ENCODE measurements around the gene PALD1. TPM values are rescaled to one million over a fixed set of nuclear protein-coding genes. Genes with fewer than 3 reads are reported as not detected.
A peak's percentile ranks its signal among the peaks of the same experiment; 100 is the strongest.

PALD1 gene
- total and polyA plus RNA-seq, 2 of the 13 experiments (the other 11 are each of a cell fraction or from before 2014, with no cell fraction given): 0.07 to 0.09 TPM

DNA sequence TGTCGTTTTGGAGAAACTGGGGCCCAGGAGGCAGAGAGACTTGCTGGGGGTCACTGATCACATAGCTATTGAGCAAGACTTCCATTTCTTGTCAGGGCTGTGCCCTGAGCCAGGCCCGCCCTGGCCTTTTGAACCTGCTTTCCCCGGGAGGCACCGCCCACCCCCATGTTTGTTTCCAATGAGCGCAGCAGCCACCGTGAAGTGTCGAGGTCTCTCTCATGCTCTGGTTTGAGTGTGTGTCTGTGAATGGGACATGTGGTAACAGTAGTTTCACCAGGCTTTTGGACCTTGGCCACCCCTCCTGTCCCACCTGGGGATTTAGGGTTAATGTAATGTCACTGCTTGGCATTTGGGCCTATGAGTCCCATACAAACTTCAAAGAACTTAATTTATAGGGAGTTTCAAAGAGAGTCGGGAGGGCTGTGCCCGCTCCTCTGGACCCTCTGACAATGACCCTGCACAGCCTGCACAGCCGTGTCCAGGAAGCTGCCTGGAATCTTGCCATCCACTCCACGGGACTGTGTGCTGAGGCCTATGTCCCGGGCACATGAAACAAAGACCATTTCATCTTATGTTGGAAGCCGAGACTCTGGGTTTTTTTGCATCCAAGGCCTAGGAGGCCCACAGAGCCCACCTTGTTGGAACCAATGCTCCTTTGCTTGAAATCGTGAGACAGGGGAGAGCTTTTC, 117.7 kb downstream of the PALD1 start (continued):
- TF ChIP-seq, protein P1, sequence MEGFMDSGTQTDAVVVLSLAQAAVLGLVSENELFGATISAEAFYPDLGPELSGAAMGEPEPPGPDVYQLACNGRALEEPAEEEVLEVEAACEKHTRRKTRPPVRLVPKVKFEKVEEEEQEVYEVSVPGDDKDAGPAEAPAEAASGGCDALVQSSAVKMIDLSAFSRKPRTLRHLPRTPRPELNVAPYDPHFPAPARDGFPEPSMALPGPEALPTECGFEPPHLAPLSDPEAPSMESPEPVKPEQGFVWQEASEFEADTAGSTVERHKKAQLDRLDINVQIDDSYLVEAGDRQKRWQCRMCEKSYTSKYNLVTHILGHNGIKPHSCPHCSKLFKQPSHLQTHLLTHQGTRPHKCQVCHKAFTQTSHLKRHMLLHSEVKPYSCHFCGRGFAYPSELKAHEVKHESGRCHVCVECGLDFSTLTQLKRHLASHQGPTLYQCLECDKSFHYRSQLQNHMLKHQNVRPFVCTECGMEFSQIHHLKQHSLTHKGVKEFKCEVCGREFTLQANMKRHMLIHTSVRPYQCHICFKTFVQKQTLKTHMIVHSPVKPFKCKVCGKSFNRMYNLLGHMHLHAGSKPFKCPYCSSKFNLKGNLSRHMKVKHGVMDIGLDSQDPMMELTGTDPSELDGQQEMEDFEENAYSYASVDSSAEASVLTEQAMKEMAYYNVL (CRISPR knock-in tag; IDR thresholded peaks at IDR 0.05; ENCODE audit: borderline replicate concordance): no peak
- TF ChIP-seq ZNF670 (CRISPR knock-in tag; IDR thresholded peaks at IDR 0.05; ENCODE audit: borderline replicate concordance) (no peak), SRSF1 (optimal IDR thresholded peaks at IDR 0.05; ENCODE audit: low read depth, low read length) (no peak), ZNF329 (CRISPR knock-in tag; IDR thresholded peaks at IDR 0.05; ENCODE audit: low read depth) (no peak), ZIK1 (CRISPR knock-in tag; IDR thresholded peaks at IDR 0.05; ENCODE audit: borderline replicate concordance, low read depth) (no peak), CREB1 (IDR thresholded peaks at IDR 0.05) (no peak), CREB1 (CRISPR knock-in tag; IDR thresholded peaks at IDR 0.05) (no peak), WIZ (CRISPR knock-in tag; IDR thresholded peaks at IDR 0.05) (no peak), HMGA1 (CRISPR knock-in tag; conservative IDR thresholded peaks at IDR 0.05) (no peak), CBX2 (IDR thresholded peaks at IDR 0.05; ENCODE audit: low read depth, low read length) (no peak), CBX2 (CRISPR knock-in tag; IDR thresholded peaks at IDR 0.05; ENCODE audit: low read depth) (no peak), ATRX (CRISPR knock-in tag; IDR thresholded peaks at IDR 0.05; ENCODE audit: borderline replicate concordance) (no peak), NR1H2 (CRISPR knock-in tag; IDR thresholded peaks at IDR 0.05; ENCODE audit: borderline replicate concordance, low read depth) (no peak), JARID2 (CRISPR knock-in tag; IDR thresholded peaks at IDR 0.05; ENCODE audit: insufficient replicate concordance) (no peak), NR2F6 (IDR thresholded peaks at IDR 0.05) (no peak), NR2F6 (CRISPR knock-in tag; IDR thresholded peaks at IDR 0.05) (peak; percentile 54; the same call in 1 of the 2 replicates), HHEX (CRISPR knock-in tag; IDR thresholded peaks at IDR 0.05) (no peak), ATF7-NPFF (CRISPR knock-in tag; IDR thresholded peaks at IDR 0.05; ENCODE audit: low read depth) (no peak), ZNF7 (CRISPR knock-in tag; IDR thresholded peaks at IDR 0.05) (no peak)
- TF ChIP-seq, protein P2, sequence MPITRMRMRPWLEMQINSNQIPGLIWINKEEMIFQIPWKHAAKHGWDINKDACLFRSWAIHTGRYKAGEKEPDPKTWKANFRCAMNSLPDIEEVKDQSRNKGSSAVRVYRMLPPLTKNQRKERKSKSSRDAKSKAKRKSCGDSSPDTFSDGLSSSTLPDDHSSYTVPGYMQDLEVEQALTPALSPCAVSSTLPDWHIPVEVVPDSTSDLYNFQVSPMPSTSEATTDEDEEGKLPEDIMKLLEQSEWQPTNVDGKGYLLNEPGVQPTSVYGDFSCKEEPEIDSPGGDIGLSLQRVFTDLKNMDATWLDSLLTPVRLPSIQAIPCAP (CRISPR knock-in tag; IDR thresholded peaks at IDR 0.05; ENCODE audit: low read depth): no peak
- TF ChIP-seq, protein P3, sequence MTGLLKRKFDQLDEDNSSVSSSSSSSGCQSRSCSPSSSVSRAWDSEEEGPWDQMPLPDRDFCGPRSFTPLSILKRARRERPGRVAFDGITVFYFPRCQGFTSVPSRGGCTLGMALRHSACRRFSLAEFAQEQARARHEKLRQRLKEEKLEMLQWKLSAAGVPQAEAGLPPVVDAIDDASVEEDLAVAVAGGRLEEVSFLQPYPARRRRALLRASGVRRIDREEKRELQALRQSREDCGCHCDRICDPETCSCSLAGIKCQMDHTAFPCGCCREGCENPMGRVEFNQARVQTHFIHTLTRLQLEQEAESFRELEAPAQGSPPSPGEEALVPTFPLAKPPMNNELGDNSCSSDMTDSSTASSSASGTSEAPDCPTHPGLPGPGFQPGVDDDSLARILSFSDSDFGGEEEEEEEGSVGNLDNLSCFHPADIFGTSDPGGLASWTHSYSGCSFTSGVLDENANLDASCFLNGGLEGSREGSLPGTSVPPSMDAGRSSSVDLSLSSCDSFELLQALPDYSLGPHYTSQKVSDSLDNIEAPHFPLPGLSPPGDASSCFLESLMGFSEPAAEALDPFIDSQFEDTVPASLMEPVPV (CRISPR knock-in tag; IDR thresholded peaks at IDR 0.05): no peak
- TF ChIP-seq, protein P4, sequence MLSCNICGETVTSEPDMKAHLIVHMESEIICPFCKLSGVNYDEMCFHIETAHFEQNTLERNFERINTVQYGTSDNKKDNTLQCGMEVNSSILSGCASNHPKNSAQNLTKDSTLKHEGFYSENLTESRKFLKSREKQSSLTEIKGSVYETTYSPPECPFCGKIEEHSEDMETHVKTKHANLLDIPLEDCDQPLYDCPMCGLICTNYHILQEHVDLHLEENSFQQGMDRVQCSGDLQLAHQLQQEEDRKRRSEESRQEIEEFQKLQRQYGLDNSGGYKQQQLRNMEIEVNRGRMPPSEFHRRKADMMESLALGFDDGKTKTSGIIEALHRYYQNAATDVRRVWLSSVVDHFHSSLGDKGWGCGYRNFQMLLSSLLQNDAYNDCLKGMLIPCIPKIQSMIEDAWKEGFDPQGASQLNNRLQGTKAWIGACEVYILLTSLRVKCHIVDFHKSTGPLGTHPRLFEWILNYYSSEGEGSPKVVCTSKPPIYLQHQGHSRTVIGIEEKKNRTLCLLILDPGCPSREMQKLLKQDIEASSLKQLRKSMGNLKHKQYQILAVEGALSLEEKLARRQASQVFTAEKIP (CRISPR knock-in tag; IDR thresholded peaks at IDR 0.05; ENCODE audit: borderline replicate concordance): no peak
- TF ChIP-seq, protein P5, sequence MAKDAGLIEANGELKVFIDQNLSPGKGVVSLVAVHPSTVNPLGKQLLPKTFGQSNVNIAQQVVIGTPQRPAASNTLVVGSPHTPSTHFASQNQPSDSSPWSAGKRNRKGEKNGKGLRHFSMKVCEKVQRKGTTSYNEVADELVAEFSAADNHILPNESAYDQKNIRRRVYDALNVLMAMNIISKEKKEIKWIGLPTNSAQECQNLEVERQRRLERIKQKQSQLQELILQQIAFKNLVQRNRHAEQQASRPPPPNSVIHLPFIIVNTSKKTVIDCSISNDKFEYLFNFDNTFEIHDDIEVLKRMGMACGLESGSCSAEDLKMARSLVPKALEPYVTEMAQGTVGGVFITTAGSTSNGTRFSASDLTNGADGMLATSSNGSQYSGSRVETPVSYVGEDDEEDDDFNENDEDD (CRISPR knock-in tag; IDR thresholded peaks at IDR 0.05; ENCODE audit: borderline replicate concordance): peak; percentile 83; the same call in 1 of the 2 replicates
- TF ChIP-seq, protein P6, sequence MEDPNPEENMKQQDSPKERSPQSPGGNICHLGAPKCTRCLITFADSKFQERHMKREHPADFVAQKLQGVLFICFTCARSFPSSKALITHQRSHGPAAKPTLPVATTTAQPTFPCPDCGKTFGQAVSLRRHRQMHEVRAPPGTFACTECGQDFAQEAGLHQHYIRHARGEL (CRISPR knock-in tag; IDR thresholded peaks at IDR 0.05): no peak

All from HepG2 (cell line).